PC-9 (cell line): ENCODE results near the gene SEMA4C. TPM values are rescaled to one million over a fixed set of nuclear protein-coding genes. Genes with fewer than 3 reads are reported as not detected.

Experiments used
- BruUV-seq: library from RNA; stranded (reverse); fragments of 400-500 nt; replicated peaks from 2 replicates; lab custom pipeline; 2021; lab: Mats Ljungman, UMichigan
- CTCF ChIA-PET: fragments of 300-600 bp; sonication (Branson Sonifier 250); formaldehyde crosslinking; loops from one replicate; lab custom pipeline; 2022; ENCODE audit warnings: antibody characterized with exemption; lab: Charles Lee
- POLR2A ChIA-PET: fragments of 300-600 bp; sonication (Branson Sonifier 250); formaldehyde crosslinking; loops from one replicate; lab custom pipeline; 2022; ENCODE audit warnings: antibody characterized with exemption; ENCODE audit not compliant: unreplicated experiment; lab: Charles Lee
- DNase-seq, 2 experiments: peaks; one replicate each; pipeline versions ENCODE4 v3.0.0 to v3.0.0-alpha.2; 2015 to 2022; ENCODE audit warnings: mixed read lengths in 1 of 2
- H2AFZ ChIP-seq: fragments of 200-600 bp; sonication (generic); 2 replicates; pipeline ENCODE4 v1.8.1; 2017; ENCODE audit warnings: antibody characterized with exemption
- H3F3A ChIP-seq: fragments of 200-600 bp; sonication (generic); 2 replicates; pipeline ENCODE4 v1.8.1; 2017; ENCODE audit warnings: antibody characterized with exemption, mild to moderate bottlenecking, low read depth; ENCODE audit not compliant: insufficient read depth
- H3K27ac ChIP-seq: fragments of 200-600 bp; sonication (generic); 2 replicates; pipeline ENCODE4 v1.6.1; 2016; ENCODE audit warnings: mixed run types
- H3K27me3 ChIP-seq: fragments of 200-600 bp; sonication (generic); 2 replicates; pipeline ENCODE4 v1.6.1; 2016; ENCODE audit warnings: low read depth, mixed run types; ENCODE audit not compliant: insufficient read depth
- H3K36me3 ChIP-seq: fragments of 200-600 bp; sonication (generic); 2 replicates; pipeline ENCODE4 v1.6.1; 2016; ENCODE audit warnings: low read depth, mixed run types
- H3K4me1 ChIP-seq: fragments of 200-600 bp; sonication (generic); replicated peaks from 2 replicates; pipeline ENCODE4 v1.6.1; 2016; ENCODE audit warnings: mixed run types; ENCODE audit not compliant: insufficient read depth
- H3K4me2 ChIP-seq: fragments of 200-600 bp; sonication (generic); 2 replicates; pipeline ENCODE4 v1.6.1; 2017; ENCODE audit warnings: mixed run types
- H3K4me3 ChIP-seq: fragments of 200-600 bp; sonication (generic); 2 replicates; pipeline ENCODE4 v1.6.1; 2016; ENCODE audit warnings: mixed run types
- H3K79me2 ChIP-seq: fragments of 200-600 bp; sonication (generic); 2 replicates; pipeline ENCODE4 v1.6.1; 2017; ENCODE audit warnings: low read depth, mixed run types
- H3K9me2 ChIP-seq: fragments of 200-600 bp; sonication (generic); 2 replicates; pipeline ENCODE4 v1.8.1; 2017; ENCODE audit warnings: mild to moderate bottlenecking; ENCODE audit not compliant: insufficient read depth
- H3K9me3 ChIP-seq: fragments of 200-600 bp; sonication (generic); 2 replicates; pipeline ENCODE4 v1.8.1; 2016; ENCODE audit warnings: low read depth; ENCODE audit not compliant: insufficient read depth
- H4K20me1 ChIP-seq: fragments of 200-600 bp; sonication (generic); 2 replicates; pipeline ENCODE4 v1.8.1; 2017; ENCODE audit not compliant: insufficient read depth
- CTCF ChIP-seq: fragments of 200-600 bp; sonication (generic); conservative IDR thresholded peaks from 2 replicates; pipeline ENCODE4 v1.6.1; 2017; ENCODE audit warnings: mixed run types, antibody characterized with exemption, mild to moderate bottlenecking, moderate library complexity
- EZH2 ChIP-seq: fragments of 200-600 bp; sonication (generic); IDR thresholded peaks from 2 replicates; pipeline ENCODE4 v1.8.0; 2017; ENCODE audit warnings: antibody characterized with exemption, low read depth
- intact Hi-C: fragments of 100-400 bp; cut with micrococcal nuclease; formaldehyde crosslinking; loops from one replicate; pipeline ENCODE4 v1.10.0; 2022; ENCODE audit not compliant: unreplicated experiment
- total RNA-seq: library from RNA; stranded (reverse); gene quantifications from 2 replicates; pipeline ENCODE4 v1.2.3, GENCODE V29; 2021

SEMA4C gene
- total RNA-seq, 1 experiment from 2014 or later = 52.8 TPM

- TF ChIP-seq EZH2 (no peak), CTCF (no peak)
- H4K20me1 ChIP-seq = no peaks in the 10 kb centered on the region
- intact Hi-C loops = no loop called here
- ChIA-PET CTCF (no interaction called here), POLR2A (interaction anchor here (0.5 to 0.6 kb wide), 2 partner anchors 33 to 336 kb away, joined by 4 to 6 read pairs; no protein-coding TSS in a partner anchor)
- no peaks in the 10 kb centered on the region for H3K9me2 ChIP-seq
- H3K36me3 ChIP-seq = no peaks in the 10 kb centered on the region
- no peak overlapping the region for H3K4me2 ChIP-seq
- H3K4me1 ChIP-seq = no peaks in the 10 kb centered on the region
- no peak overlapping the region for H2AFZ ChIP-seq
- no peak overlapping the region for H3K27ac ChIP-seq
- H3K79me2 ChIP-seq = no peaks in the 10 kb centered on the region
- H3K27me3 ChIP-seq = no peaks in the 10 kb centered on the region; the same call in 1 of the 2 replicates
- no peak overlapping the region for H3K4me3 ChIP-seq
- no peaks in the 10 kb centered on the region for H3F3A ChIP-seq
- BruUV-seq = no TSS peak
- peaks cover 15% of the 10 kb centered on the region; the same call in 1 of the 2 replicates for H3K9me3 ChIP-seq
- no peak for DNase-seq
Measured at GRCh38 chr2:96912346-96913116, 42.7 kb upstream of the SEMA4C start.

- Histone ChIP-seq H4K20me1 (no peaks in the 10 kb centered on the region), H3K4me3 (no peak overlapping the region), H3K79me2 (no peaks in the 10 kb centered on the region), H3K9me2 (no peaks in the 10 kb centered on the region), H3K27me3 (no peaks in the 10 kb centered on the region; the same call in 1 of the 2 replicates), H3K4me1 (no peaks in the 10 kb centered on the region), H3F3A (0 out of 2 replicates have a peak, but pooled peaks cover 4% of the 10 kb centered on the region), H2AFZ (no peak overlapping the region), H3K36me3 (no peaks in the 10 kb centered on the region), H3K9me3 (no peaks in the 10 kb centered on the region), H3K27ac (no peak overlapping the region), H3K4me2 (no peak overlapping the region)
- intact Hi-C loops = no loop called here
- TF ChIP-seq EZH2 = no peak
- TF ChIP-seq CTCF = no peak
- no TSS peak for BruUV-seq
- DNase-seq = peak in 1 of 2 experiments; percentile 32
- ChIA-PET POLR2A (interaction anchor here (0.6 kb wide), 1 partner anchor 24 kb away, joined by 3 read pairs; no protein-coding TSS in a partner anchor), CTCF (no interaction called here)
Measured at GRCh38 chr2:96909611-96910021, 39.7 kb upstream of the SEMA4C start.

GRCh38 chr2:96907115-96908041 is 37.5 kb upstream of the SEMA4C start:
- CTCF ChIA-PET = no interaction called here
- H2AFZ ChIP-seq = no peak overlapping the region

More at GRCh38 chr2:96907115-96908041, 37.5 kb upstream of the SEMA4C start:
- DNase-seq = peak in 1 of 2 experiments; percentile 30
- intact Hi-C loops = no loop called here
- BruUV-seq = no TSS peak
- Histone ChIP-seq H3F3A (0 out of 2 replicates have a peak, but pooled peaks cover 4% of the 10 kb centered on the region), H3K27me3 (no peaks in the 10 kb centered on the region), H4K20me1 (no peaks in the 10 kb centered on the region), H3K4me3 (no peak overlapping the region), H3K27ac (no peak overlapping the region), H3K79me2 (no peaks in the 10 kb centered on the region), H3K9me3 (no peaks in the 10 kb centered on the region), H3K4me1 (0 out of 2 replicates have a peak, but pooled peaks cover 3% of the 10 kb centered on the region), H3K36me3 (no peaks in the 10 kb centered on the region), H3K9me2 (no peaks in the 10 kb centered on the region), H3K4me2 (no peak overlapping the region)
- TF ChIP-seq EZH2 = no peak
- no peak for TF ChIP-seq CTCF
- POLR2A ChIA-PET = interaction anchor here (0.7 kb wide), 2 partner anchors 9 to 20 kb away, joined by 3 to 6 read pairs; no protein-coding TSS in a partner anchor
